GM12874 (cell line): ENCODE data around the gene P3R3URF.

ENCODE experiments used
- TF ChIP-seq, protein P1 (sequence below): IDR thresholded peaks from 2 replicates; pipeline ENCODE4 v1.5.1; 2011; ENCODE audit warnings: low read depth, mild to moderate bottlenecking, control low read depth, low read length, moderate library complexity; ENCODE audit not compliant: insufficient read depth

Gene P3R3URF

DNA sequence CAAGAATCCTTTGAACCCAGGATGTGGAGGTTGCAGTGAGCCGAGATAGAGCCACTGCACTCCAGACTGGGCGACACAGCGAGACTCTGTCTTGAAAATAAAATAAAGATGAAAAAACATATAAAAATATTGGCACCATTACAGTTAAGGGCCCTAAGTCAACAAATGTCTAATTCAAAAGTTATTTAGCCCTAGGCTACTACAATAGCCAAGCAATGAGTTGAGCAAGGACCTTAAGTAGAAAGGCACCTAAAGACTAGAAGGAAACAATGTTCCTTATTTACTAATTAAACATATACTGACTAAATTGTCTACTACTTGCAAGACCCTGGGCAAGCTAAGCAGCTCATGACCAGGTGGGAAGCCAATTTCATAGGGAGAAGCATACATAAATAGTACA, 47.9 kb downstream of the P3R3URF start:
- TF ChIP-seq, protein P1, sequence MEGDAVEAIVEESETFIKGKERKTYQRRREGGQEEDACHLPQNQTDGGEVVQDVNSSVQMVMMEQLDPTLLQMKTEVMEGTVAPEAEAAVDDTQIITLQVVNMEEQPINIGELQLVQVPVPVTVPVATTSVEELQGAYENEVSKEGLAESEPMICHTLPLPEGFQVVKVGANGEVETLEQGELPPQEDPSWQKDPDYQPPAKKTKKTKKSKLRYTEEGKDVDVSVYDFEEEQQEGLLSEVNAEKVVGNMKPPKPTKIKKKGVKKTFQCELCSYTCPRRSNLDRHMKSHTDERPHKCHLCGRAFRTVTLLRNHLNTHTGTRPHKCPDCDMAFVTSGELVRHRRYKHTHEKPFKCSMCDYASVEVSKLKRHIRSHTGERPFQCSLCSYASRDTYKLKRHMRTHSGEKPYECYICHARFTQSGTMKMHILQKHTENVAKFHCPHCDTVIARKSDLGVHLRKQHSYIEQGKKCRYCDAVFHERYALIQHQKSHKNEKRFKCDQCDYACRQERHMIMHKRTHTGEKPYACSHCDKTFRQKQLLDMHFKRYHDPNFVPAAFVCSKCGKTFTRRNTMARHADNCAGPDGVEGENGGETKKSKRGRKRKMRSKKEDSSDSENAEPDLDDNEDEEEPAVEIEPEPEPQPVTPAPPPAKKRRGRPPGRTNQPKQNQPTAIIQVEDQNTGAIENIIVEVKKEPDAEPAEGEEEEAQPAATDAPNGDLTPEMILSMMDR, result no peak
